Thyroid gland (tissue), 4 donors: ENCODE measurements around the gene CPB2.

Experiments
- POLR2A ChIP-seq, 2 donors: fragments of 450-650 bp; IDR thresholded peaks; one replicate each; pipeline ENCODE4 v1.6.1; 2017; ENCODE audit warnings: antibody characterized with exemption in 2 of 2, mild to moderate bottlenecking in 2 of 2, moderate library complexity in 1 of 2
- TF ChIP-seq, protein P1 (sequence below), 6 experiments: fragments of 200-600 bp in 3 of 6; fragments of 450-650 bp in 3 of 6; sonication (generic) in 3 of 6; IDR thresholded peaks; one replicate each; pipeline ENCODE4 v1.5.1; 2016 to 2019; ENCODE audit warnings: antibody characterized with exemption in 6 of 6, mild to moderate bottlenecking in 2 of 6, inconsistent platforms in 1 of 6, moderate library complexity in 1 of 6

DNA sequence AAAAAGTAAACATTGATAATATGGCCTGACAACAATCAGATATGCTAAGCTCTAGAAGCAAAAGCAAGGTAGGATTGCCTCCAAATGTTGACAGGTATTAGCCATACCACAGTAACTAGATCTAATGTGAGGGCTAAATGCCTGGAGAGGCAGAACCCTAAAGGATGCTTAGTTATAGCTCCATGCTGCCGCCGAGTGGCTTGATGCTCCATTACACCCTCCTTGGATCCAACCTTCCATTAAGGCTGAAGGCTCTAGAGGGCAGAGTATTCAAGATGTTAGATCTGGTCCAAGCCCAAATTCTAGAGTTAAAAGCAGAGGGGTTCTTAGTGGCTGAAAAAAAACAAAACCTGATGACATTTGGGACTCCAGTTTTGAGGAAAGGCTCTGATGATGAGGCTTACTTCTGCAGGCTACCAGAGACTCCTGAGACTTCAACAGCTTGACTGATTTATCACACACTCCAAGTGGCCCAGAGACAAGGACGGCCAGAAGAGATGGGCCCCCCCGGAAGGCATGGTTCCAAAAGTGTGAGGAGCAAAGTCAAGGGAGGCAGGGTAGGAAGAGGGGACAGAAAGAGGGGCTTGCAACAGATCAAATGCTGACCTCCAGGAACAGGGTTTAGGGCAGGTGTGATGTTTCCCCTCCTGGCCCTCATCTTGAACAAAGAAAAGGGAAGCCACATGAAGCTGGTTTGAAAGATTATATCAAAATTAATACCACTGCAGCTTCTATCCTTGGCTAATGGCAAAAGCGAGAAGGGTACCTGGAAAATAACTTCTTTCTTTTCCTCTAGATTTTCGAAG lies 21.9 kb upstream of the CPB2 start:
- TF ChIP-seq POLR2A (IDR thresholded peaks at IDR 0.05), result no peak
- TF ChIP-seq, protein P1, sequence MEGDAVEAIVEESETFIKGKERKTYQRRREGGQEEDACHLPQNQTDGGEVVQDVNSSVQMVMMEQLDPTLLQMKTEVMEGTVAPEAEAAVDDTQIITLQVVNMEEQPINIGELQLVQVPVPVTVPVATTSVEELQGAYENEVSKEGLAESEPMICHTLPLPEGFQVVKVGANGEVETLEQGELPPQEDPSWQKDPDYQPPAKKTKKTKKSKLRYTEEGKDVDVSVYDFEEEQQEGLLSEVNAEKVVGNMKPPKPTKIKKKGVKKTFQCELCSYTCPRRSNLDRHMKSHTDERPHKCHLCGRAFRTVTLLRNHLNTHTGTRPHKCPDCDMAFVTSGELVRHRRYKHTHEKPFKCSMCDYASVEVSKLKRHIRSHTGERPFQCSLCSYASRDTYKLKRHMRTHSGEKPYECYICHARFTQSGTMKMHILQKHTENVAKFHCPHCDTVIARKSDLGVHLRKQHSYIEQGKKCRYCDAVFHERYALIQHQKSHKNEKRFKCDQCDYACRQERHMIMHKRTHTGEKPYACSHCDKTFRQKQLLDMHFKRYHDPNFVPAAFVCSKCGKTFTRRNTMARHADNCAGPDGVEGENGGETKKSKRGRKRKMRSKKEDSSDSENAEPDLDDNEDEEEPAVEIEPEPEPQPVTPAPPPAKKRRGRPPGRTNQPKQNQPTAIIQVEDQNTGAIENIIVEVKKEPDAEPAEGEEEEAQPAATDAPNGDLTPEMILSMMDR (IDR thresholded peaks at IDR 0.05), result peak; percentile 65 to 96 (median 88)
